Middle frontal gyrus (tissue), 1 donor: ENCODE measurements around the gene ZNF787.
"Not testable (repeated sequence)": the region's sequence is repeated elsewhere in the genome, so short reads cannot be mapped to it uniquely, and the experiment has no call there.

ENCODE experiments used
- DNase-seq: peaks from one replicate; pipeline ENCODE4 v3.0.0-alpha.2; 2015; ENCODE audit warnings: low spot score; ENCODE audit errors: extremely low spot score

ZNF787 gene

DNA sequence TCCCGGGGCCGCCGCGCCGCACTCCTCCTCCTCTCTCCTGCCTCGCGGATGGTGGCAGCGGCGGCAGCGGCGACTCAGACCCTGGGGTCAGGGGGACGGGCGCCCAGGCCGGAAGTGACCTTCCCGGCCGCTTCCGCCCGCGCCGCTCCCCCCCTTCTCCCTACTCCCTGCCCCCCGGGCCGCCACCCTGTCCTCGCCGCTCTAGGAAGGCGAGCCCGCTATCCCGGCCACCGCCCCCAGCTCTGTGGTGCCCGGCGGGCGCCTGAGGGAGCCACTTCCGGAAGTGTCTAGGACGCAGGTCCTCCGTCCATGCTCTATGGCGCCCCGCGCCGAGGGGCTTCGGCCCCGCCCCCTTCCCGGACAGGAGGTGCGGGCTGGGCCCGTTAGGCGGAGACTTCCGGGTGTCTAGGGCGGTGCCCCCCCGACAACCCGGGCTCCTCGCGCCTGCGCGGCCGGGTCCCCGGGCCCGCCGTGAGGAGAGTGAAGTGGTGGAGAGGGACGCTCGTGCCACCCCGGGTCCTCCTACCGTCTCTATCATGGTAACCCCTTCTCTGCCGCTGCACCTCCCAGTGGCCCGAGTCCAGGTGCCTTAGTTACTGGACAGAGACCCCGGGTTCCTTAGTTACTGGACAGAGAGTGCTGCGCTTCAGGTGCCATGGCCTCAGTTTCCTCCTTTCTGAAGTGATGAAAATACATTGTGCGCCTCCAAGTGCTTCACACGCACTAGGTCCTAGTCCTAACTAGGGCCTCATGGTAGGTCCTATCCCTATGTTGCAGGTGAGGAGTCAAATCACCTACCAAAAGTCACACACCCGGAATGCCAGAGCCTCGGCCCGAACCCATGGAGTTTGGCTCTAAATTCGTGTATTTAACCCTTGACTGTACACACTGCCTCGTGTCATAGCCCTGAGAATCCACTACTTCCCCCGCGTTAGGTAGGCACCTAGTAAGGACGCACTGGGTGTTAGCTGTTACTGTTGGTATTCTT is at the start of gene ZNF787:
Gene ZNF787 (minus strand): TSS at position 116 of the 988 bp plus-strand sequence. CDS start 18,078 bp downstream, outside the sequence.
- DNase-seq = peak; percentile 93

DNA sequence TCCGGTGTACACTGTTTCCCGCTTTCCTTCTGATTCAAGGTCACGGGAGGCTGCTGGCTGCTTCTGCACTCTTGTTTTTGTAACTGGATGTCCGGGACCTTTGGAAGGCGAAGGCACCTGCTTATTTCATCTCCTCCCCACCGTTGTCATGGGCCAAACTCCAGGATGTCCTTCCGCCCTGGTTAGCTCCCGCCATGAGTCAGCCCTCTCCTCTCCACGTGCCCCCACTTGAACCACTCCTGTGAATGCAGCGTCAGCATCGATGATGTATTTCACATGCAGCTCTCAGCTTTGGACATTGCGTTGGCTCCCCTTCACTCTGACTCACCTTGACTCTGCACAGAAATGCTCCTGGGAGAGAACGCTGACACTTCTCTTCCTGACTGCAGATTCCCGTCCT is 49.2 kb upstream of the ZNF787 start:
- DNase-seq = no peak

DNA sequence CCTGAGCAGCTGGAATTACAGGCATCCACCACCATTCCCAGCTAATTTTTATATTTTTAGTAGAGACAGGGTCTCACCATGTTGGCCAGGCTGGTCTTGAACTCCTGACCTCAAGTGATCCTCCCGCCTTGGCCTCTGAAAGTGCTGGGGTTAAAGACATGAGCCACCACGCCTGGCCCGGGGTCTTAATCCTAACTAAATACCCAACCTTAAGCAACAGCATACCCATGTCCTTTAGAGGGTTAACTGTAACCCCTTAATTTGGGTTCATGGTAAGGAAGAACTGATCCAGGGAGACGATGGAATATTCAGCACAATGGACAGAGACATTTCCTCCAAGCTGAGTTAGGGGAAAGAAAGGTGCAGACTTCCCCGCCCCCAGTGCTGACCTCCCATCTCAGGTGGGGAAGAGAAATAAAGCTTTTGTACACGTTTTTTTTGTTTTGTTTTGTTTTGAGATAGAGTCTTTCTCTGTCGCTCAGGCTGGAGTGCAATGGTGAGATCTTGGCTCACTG is 46.0 kb upstream of the ZNF787 start:
- DNase-seq = no peak

DNA sequence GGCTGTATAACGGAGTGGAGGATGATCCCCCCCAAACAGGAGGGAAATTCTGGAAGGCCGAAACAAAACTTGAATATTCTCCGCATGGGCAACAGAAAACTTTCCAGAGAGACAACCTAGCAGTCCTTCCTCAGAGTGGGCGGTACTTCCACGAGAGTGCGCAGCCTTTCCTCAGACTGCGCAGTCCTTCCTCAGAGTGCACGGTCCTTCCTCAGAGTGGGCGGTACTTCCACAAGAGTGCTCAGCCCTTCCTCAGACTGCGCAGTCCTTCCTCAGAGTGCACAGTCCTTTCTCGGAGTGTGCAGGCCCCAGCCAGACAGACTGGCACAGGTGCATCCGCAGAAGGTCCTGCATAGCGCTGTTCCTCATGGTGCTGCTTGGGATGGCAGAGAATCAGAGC is 42.0 kb upstream of the ZNF787 start:
- no peak for DNase-seq

DNA sequence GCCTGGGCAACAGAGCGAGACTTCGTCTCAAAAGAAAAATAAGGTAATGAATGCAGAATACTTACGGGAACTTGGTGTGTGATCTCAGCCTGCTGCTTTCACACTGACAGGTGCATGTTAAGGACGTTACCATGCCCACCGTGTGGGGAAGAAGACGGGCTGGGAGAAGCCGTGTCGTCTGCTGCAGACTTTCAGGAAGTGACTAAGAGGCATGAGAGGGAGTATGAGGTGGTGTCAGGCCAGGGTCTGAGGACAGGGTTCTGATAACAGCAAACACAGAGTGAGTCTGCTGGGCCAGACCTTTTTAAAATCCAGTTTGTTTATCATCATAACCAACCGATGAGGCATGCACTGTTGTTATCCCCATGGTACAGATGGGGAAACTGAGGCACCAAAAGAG is 41.2 kb upstream of the ZNF787 start:
- no peak for DNase-seq

DNA sequence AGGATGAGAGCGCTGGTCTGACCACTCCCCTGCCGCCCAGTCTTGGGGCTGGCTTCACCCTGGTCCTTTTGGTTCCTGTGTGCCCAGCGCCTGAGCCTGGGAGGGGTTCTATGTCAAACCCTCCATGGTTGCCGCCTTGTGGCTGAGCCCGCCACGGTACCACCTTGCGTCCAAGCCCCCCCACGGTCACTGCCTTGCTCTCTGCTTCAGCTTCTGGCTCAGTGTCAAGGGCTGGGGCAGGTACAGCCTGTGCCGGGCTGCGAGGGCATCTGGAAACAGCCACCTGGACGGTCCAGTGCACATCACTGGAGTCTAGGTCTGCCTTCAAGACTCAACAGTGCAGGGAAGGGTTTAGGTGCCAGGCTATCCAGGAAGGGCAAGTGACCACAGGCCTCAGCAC is 40.4 kb upstream of the ZNF787 start:
- no peak for DNase-seq

DNA sequence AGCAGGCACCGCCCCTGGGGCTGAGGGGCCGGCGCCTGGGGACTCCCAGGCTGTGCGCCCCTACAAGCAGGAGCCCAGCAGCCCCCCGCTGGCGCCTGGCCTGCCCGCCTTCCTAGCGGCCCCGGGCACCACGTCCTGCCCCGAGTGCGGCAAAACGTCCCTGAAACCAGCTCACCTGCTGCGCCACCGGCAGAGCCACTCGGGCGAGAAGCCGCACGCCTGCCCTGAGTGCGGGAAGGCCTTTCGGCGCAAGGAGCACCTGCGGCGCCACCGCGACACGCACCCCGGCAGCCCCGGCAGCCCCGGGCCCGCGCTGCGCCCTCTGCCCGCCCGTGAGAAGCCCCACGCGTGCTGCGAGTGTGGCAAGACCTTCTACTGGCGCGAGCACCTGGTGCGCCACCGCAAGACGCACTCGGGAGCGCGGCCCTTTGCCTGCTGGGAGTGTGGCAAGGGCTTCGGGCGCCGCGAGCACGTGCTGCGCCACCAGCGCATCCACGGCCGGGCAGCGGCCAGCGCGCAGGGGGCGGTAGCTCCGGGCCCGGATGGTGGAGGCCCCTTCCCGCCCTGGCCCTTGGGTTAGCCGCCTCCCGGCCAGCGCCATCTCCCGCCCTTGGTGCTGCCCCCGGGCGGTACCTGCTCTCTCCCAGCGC is 38.7 kb upstream of the ZNF787 start:
- no peak for DNase-seq

DNA sequence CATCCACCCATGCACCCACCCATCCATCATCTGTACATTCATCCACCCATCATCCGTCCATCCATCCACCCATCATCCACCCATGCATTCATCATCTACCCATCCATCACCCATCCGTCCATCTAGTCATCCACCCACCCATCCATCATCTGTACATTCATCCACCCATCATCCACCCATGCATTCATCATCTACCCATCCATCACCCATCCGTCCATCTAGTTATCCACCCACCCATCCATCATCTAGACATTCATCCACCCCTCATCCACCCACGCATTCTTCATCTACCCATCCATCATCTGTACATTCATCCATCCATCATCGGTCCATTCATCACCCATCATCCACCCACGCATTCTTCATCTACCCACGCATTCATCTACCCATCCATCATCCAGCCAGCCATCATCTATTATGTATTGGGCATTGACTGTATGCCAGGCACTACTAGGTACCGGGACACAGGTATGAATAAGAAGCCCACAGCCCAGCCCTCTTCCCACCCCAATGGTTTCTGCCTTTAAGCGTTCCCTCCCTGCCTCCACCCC is 38.0 kb upstream of the ZNF787 start:
- no peak for DNase-seq

DNA sequence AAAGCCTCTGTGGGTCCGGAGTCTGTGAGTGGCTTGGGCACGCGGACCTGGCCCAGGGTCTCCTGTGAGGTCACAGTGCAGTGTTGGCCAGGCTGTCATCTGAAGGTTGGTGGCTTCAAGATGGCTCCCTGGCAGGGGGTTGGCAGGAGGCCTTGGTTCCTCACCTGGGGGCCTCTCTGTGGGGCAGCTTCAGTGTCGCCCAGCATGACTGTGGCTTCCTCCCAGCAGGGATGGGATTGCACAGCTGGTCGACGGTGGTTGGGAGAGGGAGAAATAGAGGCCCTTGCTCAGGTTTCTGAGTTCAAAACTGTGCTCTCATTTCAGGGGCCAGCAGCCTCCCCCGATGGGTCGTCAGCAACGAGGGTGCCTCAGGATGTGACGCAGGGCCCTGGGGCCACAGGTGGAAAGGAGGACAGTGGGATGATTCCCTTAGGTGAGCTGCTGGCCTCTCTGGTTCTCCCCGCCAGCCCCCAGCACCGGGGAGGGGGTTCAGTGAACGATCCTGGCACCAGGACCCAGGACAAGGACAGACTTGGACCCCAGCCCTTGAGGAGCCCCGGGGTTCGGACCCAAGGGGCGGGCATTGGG is 37.2 kb upstream of the ZNF787 start:
- no peak for DNase-seq

DNA sequence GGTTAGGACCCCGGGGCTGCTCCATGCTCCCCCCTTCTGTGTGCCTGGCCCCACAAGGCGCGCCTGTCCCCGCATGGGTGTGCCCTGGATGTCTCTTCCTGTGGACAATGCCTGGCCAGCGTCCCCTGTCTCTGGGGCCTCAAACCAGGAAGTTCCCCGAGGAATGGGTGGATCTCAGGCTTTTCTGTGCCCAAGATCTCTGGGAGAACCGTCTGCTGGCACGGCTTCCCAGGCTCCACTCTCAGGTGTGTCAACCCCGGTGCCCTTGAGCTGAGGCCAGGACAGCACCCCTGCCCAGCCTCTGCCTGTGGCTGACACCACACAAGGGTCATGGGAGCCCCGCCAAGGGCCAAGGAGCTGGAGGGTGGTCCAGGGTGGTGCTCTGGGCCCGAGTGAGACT is 35.7 kb upstream of the ZNF787 start:
- DNase-seq = no peak

DNA sequence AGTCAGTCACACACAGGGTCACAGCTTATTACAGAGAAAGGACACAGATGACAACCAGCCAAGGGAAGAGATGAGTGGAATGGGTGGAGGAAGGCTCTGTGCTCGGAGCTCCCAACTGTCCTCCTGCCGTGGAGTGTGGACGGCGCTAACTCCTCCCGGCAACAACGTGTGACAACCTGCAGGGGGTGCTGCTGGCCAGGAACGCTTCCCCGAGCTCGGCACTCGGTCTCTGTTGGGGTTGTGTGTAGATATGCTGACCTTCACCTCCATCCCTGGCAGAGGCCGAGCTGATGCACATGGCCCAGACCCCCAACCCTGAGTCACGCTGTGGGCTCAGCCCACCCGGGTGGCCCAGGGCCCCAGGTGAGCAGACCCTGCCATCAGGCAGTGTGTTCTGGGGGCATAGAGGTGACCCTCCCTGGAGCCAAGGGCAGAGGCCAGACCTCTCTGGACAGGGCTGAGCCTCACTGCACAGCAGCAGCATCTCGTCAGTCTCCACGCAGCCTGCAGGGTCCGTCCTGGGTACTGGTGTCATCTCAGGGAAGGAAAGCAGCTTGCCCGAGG is 34.1 kb upstream of the ZNF787 start:
- DNase-seq = no peak

DNA sequence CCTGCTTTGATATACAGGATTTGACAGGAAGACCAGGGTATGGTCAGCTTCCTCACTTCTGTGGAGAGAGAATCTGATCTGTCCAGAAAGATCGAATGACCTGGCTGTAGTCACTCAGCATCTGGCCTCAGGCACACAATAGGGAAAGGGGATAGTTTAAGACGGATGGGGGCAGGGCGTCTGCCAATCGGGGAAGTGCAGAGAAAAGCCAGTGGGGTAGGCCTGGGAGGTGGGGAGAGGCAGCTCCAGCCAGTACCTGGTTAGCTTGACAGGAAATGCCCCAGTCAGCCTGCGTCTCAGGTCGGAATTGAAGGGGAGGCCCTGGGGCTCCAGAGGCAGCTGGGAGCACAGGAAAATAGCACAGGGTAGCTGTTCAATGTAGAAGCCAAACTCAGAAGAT is 32.4 kb upstream of the ZNF787 start:
- no peak for DNase-seq

DNA sequence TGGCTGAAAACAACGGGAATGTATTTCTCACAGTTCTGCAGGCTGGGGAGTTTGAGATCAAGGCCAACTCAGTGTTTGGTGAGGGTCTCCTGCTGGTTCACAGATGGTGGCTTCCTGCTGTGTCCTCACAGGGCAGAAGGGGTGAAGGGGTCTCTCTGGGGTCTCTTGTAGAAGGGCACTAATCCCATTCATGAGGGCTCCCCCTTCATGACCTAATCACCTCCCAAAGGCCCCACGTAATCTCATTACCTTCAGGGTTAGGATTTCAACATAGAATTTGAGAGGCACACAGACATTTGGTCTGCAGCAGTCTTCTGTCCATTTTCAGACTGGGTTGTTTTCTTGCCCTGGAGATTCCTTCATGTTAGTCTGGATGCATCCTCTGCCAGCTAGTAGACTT is 31.5 kb upstream of the ZNF787 start:
- DNase-seq = no peak

DNA sequence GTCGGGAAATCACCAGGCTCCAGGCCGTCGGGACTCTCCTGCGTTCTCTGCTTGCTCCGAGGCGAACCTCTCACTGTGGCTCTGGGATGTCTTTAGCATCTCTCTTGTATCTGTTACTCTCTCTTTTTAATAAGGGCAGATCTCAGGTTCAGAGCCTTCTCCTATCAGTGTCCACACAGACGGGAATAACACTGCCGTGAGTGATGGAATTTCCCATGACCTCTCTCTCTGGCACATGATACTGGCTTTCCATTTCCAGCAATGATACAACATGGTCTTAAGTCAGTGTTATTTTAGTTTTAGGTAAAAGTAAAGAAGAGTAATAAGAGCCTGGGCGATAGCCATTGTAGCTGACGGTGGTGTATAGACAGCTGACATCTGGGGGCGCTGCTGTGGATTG is 29.3 kb upstream of the ZNF787 start:
- no peak for DNase-seq

DNA sequence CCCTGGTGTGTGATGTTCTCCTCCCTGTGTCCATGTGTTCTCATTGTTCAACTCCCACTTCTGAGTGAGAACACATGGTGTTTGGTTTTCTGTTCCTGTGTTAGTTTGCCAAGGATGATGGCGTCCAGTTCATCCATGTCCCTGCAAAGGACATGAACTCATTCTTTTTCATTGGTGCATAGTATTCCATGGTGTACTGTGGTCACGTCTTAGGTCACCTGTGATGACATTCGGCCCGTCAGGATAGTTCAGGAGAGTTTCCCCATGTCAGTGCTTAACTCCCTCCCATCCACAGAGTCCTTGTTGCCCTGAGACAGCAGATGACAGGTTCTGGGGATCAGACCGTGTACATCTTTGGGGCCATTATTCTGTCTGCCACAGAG is 28.6 kb upstream of the ZNF787 start:
- DNase-seq = no peak

DNA sequence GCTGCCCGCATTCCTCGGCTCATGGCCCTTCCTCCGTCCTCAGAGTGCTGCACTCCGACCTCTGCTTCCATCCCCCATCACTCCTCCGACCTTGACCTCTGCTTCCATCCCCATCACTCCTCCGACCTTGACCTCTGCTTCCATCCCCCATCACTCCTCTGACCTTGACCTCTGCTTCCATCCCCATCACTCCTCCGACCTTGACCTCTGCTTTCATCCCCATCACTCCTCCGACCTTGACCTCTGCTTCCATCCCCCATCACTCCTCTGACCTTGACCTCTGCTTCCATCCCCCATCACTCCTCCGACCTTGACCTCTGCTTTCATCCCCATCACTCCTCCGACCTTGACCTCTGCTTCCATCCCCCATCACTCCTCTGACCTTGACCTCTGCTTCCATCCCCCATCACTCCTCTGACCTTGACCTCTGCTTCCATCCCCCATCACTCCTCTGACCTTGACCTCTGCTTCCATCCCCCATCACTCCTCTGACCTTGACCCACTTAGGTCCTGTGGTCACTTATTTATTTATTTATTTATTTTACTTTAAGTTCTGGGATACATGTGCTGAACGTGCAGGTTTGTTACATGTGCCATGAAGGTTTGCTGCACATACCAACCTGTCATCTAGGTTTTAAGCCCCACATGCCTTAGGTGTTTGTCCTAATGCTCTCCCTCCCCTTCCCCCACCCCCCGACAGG is 28.0 kb upstream of the ZNF787 start:
- DNase-seq = not testable (repeated sequence)

DNA sequence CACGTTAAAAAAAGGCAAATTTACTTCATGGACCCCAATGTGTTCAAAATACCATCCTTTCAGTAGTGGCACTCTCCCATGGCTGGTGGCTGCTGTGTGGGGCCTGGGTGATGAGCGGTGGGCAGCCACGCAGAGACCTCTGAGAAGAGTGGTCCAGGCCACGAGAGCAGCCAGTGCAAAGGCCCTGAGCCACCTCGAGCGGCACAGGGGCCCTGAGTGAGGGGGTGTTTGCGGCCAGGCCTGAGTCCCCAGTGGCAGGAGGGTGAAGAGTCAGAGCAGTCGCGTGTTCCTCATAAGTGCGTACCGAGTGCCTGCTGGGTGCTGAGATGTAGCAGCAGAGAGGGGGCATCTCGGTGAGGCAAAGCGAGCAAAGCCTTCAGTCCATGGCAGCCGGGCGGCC is 27.0 kb upstream of the ZNF787 start:
- no peak for DNase-seq

DNA sequence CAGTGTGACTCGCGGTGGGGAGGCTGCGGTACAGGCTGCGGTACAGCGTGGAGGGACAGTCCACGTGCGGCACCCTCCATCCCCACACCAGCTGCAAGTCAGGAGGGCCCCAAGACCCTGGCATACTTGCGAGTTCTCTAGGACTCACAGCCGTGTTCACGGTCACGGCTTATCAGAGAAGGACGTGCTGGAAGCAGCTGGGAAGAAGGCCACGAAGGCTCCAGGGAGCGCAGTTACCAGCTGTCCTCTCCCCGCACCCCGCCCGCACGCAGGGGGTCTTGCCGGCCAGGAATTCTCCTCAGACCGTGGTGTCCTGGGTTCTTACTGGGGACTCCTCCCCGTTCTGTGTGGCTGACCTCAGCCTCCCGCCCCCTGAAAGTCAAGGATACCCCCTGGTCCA is 26.2 kb upstream of the ZNF787 start:
- no peak for DNase-seq

DNA sequence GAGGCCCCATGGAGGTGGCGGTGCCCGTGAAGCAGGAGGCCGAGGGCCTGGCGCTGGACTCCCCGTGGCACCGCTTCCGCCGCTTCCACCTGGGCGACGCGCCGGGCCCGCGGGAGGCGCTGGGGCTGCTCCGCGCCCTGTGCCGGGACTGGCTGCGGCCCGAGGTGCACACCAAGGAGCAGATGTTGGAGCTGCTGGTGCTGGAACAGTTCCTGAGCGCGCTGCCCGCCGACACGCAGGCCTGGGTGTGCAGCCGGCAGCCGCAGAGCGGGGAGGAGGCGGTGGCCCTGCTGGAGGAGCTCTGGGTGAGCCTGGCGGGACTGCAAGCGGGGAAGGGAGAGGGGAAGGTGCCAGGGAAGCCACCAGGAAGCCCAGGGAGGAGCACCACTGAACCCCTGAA is 25.8 kb upstream of the ZNF787 start:
- no peak for DNase-seq

DNA sequence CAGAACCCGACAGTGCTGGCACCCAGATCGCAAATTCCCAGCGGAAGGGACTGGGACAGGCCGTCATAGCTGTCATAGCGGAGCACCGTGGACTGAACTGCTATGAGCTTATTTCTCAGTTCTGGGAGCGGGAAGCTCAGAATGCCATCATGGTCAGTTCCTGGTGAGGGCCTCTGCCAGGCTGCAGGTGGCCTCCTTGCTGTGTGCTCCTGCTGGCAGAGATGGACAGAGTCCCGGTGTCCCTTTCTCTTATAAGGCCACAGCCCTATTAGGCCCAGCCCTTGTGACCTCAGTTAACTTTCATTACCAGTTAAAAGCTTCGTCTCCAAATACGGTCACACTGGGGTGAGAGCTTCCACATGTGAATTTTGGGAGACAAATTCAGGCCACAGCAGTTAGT is 24.6 kb upstream of the ZNF787 start:
- no peak for DNase-seq

DNA sequence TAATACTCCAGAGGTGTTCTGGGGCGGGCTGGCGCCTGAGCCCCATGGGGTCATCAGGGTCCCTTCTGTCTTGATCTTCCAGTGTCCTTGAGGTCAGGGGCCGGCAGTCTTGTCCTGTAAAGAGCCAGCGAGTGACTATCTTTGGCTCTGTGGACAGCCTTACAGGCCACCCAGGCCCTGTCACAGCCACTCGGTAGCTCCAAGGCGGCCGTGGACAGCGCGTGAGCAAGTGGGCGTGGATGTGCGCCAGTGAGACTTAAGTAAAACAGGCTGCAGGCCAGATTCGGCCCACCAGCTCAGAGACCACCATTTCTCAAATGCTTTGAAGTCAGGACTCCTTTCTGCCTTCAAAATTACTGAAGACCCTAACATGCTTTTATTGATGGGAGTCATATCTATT is 23.7 kb upstream of the ZNF787 start:
- DNase-seq = no peak
